Stimulated activated CD8-positive, alpha-beta memory T cell treated with anti-CD3 and anti-CD28 coated beads, Interleukin-12 subunit alpha, Interleukin-12 subunit beta, amount 100 ng/mL, for 4 hours (primary cell): ENCODE data around the gene THEMIS.
"Not testable (repeated sequence)": the region's sequence is repeated elsewhere in the genome, so short reads cannot be mapped to it uniquely, and the experiment has no call there.

Source experiments
- DNase-seq: peaks from one replicate; pipeline ENCODE4 v3.0.0-alpha.2; 2020; ENCODE audit warnings: low read depth

Gene THEMIS

DNA sequence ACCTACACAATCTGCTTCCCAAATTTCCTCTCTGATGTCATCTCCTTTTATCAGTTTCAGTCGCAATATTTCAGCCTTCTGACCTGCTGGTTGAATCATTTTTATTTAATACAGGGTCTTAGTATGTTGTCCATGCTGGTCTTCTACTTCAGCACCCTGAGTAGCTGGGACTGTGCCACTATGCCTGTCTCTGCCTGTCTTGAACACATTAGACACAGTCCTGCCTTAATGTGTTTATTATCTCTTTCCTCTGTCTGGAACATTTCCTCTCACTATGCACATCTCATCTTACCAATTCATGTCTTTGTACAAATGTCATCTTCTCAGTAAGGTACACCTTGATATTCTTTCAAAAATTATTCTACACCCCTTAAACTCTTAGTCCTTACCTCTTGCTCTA is 106.5 kb downstream of the THEMIS start:
- DNase-seq = no peak

DNA sequence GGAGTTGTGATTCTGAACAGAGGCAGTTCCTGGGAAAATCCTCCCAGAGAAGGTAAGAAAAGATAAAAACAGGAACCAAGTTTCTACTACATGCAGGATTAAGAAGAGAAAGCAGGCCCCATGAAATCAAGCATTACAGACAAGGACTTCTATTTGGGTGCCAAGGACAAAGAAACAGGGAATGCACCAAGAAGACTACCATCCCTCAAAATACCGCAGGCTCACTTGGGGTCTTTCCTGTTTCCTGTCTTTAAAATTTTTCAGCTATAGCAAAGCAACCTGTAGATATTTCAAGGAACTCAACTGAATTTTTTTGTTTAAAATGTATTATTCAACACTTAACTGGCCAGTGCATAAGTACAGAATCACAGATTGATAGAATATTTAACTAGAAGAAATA is 107.5 kb downstream of the THEMIS start:
- no peak for DNase-seq

DNA sequence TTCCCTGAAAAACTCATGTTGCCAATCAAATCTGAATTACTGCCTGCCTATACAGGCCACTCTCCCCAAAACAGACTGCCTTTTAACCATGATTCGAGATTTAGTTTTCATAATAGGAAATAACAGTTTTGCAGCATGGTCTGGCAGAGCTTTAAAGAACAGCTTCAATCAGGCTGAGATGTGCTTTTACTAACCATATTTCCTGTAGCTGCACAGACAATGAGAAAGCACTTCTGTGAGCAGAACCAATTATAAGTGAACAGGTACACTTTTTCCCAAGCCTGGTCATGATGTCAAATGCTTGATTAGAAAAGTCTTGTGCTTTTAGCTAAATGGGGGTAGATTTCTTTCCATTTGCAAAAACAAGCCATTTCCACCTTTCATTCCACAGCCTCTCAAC is 108.2 kb downstream of the THEMIS start:
- DNase-seq = no peak

DNA sequence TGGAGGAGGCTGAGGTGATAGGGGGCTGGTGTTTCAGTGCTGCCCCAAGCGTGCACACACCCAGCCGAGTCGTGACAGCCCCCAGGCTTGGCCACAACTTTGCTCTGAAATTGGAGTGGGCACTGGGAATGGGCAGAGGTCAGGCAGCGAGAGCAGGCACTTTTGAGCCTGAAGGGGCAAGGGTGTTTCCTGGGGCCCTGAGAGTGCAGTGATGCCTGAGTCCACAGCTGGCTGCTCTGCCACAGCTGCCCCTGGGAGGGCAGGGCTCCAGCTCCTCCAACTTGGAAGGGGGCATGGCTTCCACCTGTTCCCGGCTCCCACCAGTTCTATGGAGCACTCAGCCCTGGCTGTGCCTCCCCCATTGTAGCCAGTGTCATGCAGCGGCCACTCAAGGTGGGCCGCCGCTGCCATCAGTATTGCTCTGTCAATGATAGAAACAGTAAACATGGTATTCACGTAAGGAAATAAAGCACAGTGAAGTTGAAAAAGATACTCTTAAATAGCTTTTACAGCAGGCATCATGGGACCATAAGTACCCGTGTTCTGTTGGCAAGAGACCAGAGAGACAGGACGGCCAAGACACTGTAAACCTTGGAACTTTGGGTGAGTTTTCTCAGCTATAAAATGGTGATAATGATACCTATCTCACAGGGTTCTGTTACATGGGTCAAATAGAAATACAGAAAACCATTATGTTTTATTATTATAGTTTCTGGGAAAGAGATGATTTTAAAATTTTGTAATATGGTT is 108.9 kb downstream of the THEMIS start:
- DNase-seq = no peak

DNA sequence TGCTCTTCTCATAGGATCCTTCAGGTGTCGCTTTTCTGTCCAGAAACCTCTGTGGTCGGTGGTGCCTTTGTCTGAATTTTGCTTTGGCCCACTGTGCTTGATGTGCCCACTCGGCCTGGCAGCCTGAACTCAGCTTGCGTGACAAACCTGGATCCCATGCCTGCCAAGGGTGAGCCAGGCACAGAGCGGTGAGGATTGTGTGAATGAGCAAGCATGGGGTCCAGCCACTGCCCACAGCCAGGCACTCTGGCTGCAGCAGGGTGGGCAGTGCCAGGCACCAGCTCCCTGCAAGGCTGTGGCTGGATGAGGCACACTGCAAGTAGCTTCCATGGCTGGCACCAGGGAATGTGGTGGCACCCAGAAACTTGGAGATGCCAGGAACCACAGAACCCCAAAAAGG is 110.3 kb downstream of the THEMIS start:
- no peak for DNase-seq

DNA sequence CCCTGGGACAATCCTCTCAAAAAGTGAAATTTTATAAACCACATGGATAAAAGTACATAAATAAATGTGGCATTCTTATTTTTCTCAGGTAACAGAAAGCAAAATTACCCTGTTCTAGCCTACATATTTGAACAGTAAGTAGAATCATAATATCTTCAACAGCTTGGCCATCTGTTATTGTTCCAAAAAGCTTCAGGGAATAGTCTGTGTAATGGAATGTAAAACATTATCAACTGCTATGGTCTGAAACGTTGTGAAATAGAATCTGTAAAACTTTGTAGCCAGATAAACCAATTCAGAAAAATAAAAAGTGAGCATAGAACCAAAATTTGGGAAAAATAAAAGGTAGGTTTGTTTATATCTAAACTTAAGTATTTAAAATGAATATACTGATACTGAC is 114.7 kb downstream of the THEMIS start:
- DNase-seq = no peak

DNA sequence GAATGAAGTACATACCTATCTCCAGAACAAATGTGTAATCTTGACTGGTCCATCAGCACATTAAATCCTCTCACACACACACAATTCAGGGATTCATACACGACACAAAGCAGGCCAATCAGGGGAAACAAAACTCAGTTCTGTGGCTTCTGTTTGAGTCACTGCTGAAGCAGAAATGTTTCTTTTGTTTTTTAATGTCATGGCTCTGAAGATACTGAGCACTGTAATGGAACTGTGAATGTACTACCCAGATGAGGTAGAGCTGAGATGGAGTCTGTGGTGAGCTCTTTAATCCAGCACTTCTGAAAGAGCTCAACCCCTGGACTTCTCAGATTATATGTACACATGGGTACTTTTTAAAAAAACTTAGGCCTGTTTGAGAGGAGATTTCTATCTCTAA is 116.4 kb downstream of the THEMIS start:
- DNase-seq = no peak

DNA sequence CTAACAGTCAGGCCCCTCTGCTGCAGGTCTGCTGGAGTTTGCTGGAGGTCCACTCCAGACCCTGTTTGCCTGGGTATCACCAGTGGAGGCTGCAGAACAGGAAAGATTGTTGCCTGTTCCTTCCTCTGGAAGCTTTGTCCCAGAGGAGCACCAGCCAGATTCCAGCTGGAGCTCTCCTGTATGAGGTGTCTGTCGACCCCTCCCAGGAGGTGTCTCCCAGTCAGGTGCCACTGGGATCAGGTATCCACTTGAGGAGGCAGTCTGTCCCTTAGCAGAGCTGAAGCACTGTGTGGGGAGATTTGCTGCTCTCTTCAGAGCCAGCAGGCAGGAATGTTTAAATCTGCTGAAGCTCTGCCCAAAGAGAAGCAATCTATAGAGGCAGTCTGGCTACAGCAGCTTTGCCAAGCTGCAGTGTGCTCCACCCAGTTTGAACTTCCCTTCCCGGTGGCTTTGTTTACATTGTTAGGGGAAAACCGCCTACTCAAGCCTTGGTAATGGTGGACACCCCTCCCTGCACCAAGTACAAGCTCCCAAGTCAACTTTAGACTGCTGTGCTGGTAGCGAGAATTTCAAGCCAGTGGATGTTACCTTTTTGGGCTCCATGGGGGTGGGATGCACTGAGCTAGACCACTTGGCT is 119.1 kb downstream of the THEMIS start:
- not testable (repeated sequence) for DNase-seq

DNA sequence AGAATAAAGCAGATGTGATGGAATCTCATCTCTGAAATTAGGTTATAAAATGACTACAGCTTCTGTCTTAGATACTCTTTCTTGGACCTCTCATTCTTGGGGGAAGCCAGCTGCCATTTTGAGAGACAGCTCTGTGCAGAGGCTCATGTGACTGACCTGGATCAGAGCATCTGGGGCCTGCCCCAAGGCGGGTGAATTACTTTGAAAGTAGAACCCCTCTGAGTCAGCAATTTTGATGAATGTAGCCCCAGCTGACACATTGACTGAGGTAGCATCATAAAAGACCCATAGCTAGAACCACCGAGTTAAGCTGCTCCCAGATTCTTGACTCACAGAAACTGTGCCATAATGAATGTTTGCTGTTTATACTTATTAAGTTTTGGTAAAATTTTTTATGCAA is 124.5 kb downstream of the THEMIS start:
- no peak for DNase-seq

DNA sequence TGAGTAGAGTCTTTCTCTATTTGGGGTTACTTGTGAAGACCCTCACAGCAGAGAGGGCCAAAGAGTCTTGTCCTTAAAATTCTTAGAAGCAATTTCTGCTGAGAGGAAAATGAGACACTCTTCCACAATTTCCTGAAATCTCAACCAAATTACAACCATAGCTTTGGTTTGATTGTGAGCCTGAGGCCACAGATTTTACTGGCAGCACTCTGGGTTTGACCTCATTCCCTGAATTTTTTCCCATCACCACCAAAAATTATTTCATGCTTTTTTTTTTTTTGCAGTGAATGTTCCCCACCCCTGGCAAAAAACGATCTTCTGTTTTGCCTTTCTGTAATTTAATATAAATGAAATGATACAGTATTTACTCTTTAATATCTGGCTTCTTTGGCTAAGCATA is 125.5 kb downstream of the THEMIS start:
- no peak for DNase-seq

DNA sequence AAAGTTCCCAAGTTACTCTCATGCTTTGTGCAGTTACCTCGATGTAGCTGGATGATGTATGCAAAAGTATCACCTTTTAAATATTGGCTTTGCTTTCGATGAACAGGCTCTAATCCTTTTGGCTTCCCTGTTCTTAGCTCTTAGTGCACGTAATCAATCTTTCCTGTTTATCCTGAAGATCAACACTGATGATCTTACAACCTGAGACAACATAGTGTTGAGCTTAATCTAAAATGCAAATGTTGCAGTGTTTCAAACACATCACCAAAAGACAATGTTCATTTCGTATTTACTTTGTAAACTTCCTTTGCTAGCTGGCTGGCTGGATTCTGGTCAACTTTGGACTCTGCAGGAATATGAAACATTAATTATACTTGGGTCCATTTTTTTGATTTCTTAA is 132.1 kb downstream of the THEMIS start:
- DNase-seq = no peak

DNA sequence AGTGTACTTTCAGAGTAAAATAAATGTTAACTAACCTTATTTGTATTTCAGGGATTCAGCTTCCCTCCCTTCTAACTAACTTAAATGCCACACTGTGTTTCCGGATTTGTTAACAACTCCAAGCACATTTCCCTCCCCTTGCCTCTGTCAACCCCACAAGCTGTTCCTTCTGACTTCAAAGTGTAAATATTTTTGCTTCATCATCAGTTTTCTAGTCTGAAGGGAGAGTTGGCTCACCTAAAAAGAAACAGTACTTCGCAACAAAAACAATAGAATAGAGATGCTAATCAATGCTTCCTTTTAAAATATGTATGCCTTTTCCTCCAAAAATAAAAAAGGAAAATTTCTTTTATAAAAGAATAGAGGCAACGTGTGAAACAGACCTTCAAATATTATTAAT is 132.6 kb downstream of the THEMIS start:
- DNase-seq = no peak

DNA sequence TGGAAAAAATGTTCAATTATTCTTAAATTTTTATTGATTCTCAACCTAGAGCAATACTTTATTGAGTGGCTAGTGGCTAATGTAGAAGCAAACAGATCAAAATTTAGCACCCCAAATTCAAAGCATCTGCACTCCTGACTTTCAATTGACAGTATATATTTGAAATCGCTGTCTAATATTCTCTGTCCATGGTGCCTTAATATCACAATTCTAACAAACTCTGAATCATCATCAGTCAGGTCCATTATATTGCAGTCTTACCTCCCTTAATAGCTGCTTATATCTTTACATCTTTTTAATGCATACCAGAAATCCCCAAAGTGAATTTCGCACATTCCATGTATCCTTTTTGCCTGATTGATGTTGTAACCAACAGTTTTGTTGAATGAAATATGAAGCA is 134.9 kb downstream of the THEMIS start:
- DNase-seq = no peak

DNA sequence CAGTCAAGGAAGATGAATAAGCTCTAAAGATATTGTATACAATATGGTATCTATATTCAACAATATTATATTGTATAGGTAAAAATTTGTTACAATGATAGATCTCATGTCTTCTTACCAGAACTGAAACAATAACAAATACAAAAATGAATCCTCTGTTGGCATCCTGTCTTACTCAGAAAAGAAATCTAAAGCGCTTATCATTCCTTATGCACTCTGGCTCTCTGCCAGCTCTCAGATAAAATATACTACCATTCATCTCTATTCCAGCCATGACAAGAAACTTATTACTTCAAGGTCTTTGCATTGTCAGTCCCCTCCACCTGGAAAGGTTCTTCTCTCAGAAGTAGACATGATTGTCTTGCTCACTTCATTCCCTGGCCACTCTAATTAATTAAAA is 138.6 kb downstream of the THEMIS start:
- DNase-seq = no peak

DNA sequence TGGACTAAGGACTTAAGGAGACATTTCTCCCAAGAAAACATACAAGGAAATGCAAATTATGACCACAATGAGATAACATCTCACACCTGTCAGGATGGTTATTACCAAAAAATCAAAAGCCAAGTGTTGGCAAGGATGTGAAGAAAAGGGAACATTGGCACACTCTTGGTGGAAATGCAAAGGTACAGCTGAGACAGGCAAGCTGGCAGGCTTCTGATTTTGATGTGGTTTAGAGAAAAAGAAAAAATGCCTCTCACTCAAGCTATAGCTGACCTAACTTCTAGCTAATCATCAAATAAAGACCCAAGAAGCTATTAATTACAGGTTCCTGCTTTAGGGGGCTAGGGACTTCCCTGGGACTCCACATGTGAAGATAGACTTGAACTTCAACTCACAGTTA is 139.8 kb downstream of the THEMIS start:
- no peak for DNase-seq

DNA sequence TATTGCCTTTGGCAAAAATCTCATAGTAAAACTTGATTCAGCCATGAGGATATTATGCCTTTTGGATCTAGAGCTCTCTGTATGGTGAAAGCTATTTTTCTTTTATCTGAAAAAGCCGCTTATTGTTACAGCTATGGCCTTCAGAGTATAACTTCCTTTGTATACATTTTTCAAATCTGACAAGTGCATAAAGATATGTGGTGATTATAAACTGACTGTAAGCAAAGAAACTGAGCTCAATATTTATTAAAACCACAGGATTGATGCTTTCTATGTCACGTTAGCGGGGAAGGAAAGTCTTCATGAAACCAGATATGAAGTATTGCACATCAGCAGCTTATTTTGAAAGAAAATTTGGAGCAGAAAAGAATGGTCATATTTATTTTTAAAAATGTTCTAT is 151.8 kb downstream of the THEMIS start:
- no peak for DNase-seq

DNA sequence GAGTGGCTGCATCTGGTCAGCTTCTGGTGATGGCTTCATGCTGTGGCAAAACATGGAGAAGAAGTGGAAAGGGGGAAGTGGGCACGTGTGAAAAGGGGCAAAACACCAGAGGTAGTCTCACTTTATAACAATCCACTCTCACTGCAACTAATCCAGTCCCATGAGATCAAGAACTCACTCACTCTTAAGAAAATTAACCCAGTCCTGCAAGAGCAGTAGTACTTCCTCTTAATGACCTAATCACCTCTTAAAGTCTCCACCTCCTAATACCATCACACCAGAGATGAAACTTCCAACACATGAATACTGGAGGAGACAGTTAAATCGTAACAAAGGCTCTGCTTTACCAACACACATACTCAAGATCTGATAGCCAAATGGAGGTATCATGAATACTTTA is 152.6 kb downstream of the THEMIS start:
- no peak for DNase-seq

DNA sequence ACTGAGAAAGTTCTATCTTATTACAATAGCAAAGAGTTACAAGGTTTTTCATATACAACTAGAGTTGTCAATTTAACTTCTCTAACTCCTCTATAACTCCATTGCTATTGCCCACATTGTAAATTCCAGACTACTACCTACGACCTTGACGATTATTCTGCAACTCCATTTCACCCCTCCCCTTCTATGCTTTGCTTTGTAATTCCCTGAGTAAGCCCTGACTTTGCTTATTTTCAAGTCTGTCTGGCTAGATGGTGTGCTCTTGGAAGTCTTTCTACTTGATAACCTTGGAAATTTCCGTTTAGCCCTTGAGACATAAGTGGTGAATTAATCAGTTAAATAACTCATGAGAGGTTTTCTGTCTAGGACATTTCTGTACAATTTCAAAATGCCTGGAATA is 162.4 kb downstream of the THEMIS start:
- no peak for DNase-seq

DNA sequence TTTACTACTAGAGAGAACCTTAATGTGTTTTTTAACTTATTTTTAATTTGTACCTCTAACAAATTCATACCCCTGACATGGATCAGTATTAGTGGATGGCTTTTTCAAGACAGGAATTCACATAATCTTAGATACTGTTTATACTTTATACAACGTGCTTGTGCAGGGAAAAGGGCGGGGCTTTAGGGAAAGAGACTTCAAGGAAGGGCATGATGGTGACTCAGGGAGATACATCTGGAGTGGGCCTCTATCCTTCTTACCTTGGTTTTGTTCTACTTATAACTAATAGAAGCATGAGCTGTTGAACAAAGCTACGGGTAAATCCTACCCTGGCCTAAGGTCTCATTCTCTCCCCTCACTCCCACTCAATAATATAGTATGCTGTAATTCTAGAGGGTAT is 163.1 kb downstream of the THEMIS start:
- no peak for DNase-seq

DNA sequence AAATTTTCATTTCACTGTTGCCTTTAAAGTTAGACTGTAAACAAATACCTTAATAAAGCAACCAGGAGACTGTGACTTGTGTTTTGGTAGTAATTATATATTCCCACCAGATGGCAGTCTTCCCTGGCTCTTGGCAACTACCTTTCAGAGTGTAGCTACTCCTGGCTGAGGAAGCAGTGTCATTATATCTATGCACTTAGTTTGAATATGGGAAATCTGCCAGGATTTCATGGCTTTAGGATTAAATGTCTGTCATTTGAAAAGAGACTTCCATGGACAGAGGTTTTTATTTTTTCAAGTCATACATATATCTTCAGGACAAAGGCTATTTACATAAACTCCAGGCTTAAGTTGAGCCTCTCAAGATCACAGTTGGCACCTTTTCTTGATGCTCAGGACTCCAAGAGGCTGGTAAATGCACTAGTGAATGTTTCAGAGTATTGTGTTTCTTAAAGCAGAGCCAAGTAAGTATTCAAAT is 163.8 kb downstream of the THEMIS start:
- no peak for DNase-seq

DNA sequence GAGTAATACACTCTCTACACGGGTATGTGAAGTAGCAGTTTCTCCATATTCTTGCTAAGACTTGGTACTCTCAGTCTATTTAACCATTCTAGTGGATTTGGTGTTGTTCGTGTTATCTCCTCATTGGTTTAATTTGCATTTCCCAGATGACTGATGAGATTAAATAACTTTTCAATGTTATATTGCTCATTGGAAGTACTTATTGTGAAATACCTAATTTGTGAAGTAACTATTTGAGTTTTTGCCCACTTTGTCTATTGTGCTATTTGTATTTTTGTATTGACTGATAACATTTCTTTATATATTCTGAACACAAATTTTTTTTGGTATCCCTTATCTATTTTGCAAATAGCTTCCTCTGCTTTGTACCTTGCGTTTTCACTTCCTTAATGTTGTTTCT is 167.9 kb downstream of the THEMIS start:
- DNase-seq = no peak

DNA sequence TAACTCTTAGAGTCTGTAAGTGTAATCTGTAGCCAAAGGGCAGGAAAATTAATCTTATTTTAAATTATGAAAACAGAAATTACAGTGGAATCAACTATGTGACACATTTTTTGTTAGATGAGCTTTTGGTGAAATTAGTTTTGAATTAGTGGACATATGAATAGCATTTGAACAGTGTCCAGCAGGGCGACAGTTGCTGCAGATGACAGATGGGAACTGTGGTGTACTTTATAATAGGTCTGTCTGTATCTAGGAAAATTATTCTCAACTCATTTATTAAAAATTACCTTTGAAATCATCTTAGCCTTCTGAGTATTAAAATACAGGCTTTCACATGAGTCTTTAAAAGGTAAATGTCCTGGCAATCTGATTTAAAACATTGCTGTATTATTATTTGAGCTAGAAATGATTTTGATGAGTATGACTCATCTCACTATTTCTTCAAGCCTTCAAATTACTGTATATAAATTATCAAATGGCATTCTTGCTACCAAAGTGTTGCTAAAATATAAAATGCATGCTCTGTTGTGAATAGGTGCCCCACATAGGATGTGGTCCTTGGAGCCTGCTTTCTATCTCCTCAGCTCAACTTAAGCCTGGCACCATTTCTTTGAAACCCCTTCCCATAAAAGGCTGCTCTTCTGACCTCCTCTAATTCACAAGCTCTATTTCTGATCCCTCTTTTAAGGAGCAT is 173.5 kb downstream of the THEMIS start:
- no peak for DNase-seq

DNA sequence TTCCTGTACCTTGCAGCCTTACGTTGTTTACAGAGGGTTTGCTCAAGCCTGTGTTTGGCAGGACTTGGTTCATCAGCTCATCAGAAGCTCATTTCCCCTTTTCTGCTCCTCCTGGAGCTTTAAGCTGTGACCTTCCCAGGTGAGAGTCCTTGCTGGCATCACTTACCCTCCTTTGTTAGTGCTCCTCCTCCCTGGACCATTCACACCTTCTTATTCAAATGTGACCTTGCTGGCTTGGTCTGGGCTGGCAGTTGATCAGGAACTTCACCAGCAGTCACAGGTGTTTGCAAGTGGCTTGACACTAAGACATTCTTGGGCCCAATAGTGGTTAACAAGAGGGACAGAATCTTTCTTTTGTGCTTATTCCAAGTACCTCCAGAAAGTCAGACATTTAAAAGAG is 175.0 kb downstream of the THEMIS start:
- DNase-seq = no peak
